WI38 (cell line): ENCODE measurements around the gene C1orf159.
"Not testable (repeated sequence)": the region's sequence is repeated elsewhere in the genome, so short reads cannot be mapped to it uniquely, and the experiment has no call there.

ENCODE experiments used
- H3K4me3 ChIP-seq: 2 replicates; pipeline ENCODE4 v1.5.1; 2011; ENCODE audit warnings: low read depth, mild to moderate bottlenecking, control low read depth, low read length
- CTCF ChIP-seq: IDR thresholded peaks from 2 replicates; pipeline ENCODE4 v1.5.1; 2012; ENCODE audit warnings: low read depth, mild to moderate bottlenecking, control low read depth, low read length

The C1orf159 gene

DNA sequence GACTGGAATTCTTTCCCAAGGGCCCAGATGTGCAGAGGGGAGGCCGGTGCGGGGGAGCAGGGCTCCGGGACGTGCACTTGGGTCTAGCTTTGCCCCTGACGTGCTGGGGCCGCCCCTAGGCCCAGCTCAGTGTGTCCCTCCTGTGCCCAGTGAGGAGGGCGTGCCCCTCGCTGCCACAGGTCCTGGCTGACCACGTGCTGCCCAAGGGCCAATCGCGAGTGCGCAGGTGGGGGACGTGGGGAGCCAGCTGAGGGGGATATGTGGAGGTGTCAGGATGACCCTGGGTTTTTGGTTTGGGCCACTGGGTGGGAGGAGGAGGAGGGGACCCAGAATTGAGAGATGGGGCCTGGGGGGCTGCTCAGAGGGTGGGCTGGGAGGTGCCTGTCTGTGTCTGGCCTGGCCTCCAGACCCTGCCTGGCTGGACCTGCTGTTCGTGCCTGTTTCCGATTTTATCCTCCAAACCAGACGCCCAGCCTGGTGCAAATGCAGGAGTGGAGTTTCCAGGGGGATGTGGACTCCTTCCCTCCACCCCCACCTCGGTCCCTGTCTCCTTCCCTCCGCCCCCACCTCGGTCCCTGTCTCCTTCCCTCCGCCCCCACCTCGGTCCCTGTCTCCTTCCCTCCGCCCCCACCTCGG, 35.6 kb downstream of the C1orf159 start:
- TF ChIP-seq CTCF, result no peak
- no peak overlapping the region for H3K4me3 ChIP-seq

DNA sequence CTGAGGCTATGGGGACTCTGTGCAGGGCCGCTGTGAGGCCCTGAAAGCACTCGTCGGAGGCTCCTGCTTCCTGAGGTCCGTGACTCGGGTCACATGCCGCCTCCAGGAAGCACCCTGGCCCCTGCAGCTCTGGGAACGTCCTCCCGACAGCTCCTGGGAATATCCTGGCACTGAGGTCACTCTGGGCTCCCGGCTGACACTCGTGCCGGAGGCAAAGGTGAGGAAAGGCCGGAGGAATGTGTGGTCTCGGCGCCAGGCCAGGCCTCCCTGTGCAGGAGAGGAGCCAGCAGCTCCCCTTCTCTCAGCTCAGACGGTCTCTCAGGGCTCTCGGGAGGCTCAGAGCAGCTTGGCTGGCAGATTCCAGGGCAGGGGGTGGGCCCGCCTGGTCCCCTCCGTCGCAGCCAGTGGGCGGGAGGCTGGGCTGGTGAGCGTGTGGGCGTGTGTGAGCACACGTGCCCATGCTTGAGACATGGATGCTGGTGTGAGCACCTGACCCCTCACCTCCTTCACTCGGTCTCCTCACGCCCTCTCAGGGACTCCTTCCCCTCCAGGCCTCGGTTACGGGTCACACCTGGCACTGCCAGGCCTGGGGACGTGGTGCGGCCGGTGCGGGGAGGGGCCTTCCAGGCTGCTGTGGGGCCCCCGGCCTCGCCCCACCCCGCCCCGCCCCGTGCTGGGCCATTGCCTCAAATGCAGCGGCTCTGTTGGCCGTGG, 36.3 kb downstream of the C1orf159 start:
- TF ChIP-seq CTCF, result no peak
- H3K4me3 ChIP-seq, result peak overlapping the region; percentile 29

- not testable (repeated sequence) for H3K4me3 ChIP-seq
These were observed 38.5 kb downstream of the C1orf159 start for GRCh38 chr1:1077396-1077795.

GRCh38 chr1:1075148-1075935, 40.5 kb downstream of the C1orf159 start:
- TF ChIP-seq CTCF, result no peak
- no peak overlapping the region for H3K4me3 ChIP-seq

DNA sequence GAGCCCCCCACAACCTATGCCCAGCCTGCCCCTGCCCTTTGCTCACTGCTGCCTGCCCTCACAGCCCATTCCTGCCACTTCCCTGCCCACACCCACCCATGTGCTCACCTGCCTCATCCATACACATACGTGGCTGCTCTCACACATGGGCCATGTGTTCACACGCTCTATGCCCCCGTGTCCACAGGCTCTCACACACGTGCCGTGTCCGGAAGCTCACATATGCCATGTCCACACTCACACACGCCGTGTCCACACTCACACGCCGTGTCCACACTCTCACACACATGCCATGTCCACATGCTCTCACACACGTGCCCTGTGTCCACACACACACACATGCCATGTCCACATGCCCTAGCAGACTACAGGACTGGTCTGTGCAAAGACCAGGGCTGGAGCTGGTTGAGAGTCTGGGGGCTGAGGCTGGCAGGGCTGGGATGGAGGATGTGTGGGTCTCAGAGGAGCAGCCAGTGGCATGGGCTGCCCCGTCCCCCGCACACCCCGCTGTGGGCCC, 41.2 kb downstream of the C1orf159 start:
- TF ChIP-seq CTCF, result no peak
- H3K4me3 ChIP-seq, result no peak overlapping the region

- no peak within 1 kb of the TSS for H3K4me3 ChIP-seq
- no peak for TF ChIP-seq CTCF
These were observed 41.9 kb downstream of the C1orf159 start, which contains the start of gene RNF223 for GRCh38 chr1:1073743-1074587. TSS of gene RNF223 (minus strand) at chr1:1074306. CDS start at chr1:1072566, 1,740 bp downstream.
